HEK293 (cell line): Measurements from ENCODE around the gene PTPN4.

Experiments used
- CTCF ChIA-PET: fragments of 350-600 bp; formaldehyde crosslinking; extraction: SDS; loops from one replicate; lab custom pipeline; 2021; ENCODE audit warnings: antibody characterized with exemption; lab: Yijun Ruan, JAX
- POLR2A ChIA-PET: fragments of 300-600 bp; formaldehyde crosslinking; extraction: SDS; loops from one replicate; lab custom pipeline; 2020; ENCODE audit warnings: antibody characterized with exemption, inconsistent platforms; lab: Yijun Ruan, JAX
- H3K27ac ChIP-seq: fragments of 200-500 bp; sonication (Bioruptor generic); 2 replicates; pipeline ENCODE4 v1.5.1; 2014; ENCODE audit warnings: low read depth, low read length, control low read depth, inconsistent platforms; ENCODE audit errors: extremely low read depth
- H3K36me3 ChIP-seq, 2 experiments: fragments of 200-500 bp in 1 of 2; sonication (Bioruptor generic) in 1 of 2; 1 replicate in 1 of 2; 2 replicates in 1 of 2; pipeline ENCODE4 v1.5.1; 2014 to 2017; ENCODE audit warnings: inconsistent platforms in 2 of 2, low read length in 2 of 2; ENCODE audit not compliant: control insufficient read depth in 2 of 2, insufficient read depth in 1 of 2
- H3K4me1 ChIP-seq: fragments of 200-500 bp; sonication (Bioruptor generic); 2 replicates; pipeline ENCODE4 v1.5.1; 2014; ENCODE audit warnings: mild to moderate bottlenecking, low read length, inconsistent platforms; ENCODE audit not compliant: control insufficient read depth, insufficient read depth
- H3K4me3 ChIP-seq: 2 replicates; pipeline ENCODE4 v1.5.1; 2011; ENCODE audit warnings: low read depth, mild to moderate bottlenecking, control low read depth, low read length, moderate library complexity
- H3K9me3 ChIP-seq: fragments of 200-500 bp; sonication (Bioruptor generic); 2 replicates; pipeline ENCODE4 v1.5.1; 2014; ENCODE audit warnings: low read depth, low read length, inconsistent platforms; ENCODE audit not compliant: control insufficient read depth, insufficient read depth
- PRDM2 ChIP-seq: fragments of 450-650 bp; formaldehyde crosslinking; IDR thresholded peaks from 2 replicates; pipeline ENCODE4 v1.5.1; 2016; ENCODE audit warnings: missing biosample characterization, missing genetic modification characterization, borderline replicate concordance
- ZBTB44 ChIP-seq: fragments of 450-650 bp; IDR thresholded peaks from 2 replicates; pipeline ENCODE4 v1.5.1; 2018; ENCODE audit warnings: missing biosample characterization, mild to moderate bottlenecking, missing genetic modification characterization
- ZFP41 ChIP-seq: fragments of 450-650 bp; formaldehyde crosslinking; IDR thresholded peaks from 2 replicates; pipeline ENCODE4 v1.5.1; 2016; ENCODE audit warnings: missing biosample characterization, missing genetic modification characterization, borderline replicate concordance
- ZFP69B ChIP-seq: fragments of 450-650 bp; formaldehyde crosslinking; IDR thresholded peaks from 2 replicates; pipeline ENCODE4 v1.5.1; 2016; ENCODE audit warnings: missing biosample characterization, missing genetic modification characterization
- ZNF174 ChIP-seq: fragments of 450-650 bp; formaldehyde crosslinking; IDR thresholded peaks from 2 replicates; pipeline ENCODE4 v1.5.0; 2017; ENCODE audit warnings: missing biosample characterization, mild to moderate bottlenecking, missing genetic modification characterization
- ZNF223 ChIP-seq: fragments of 450-650 bp; formaldehyde crosslinking; IDR thresholded peaks from 2 replicates; pipeline ENCODE4 v1.5.1; 2016; ENCODE audit warnings: missing biosample characterization, missing genetic modification characterization
- ZNF23 ChIP-seq: fragments of 450-650 bp; formaldehyde crosslinking; IDR thresholded peaks from 2 replicates; pipeline ENCODE4 v1.5.1; 2016; ENCODE audit warnings: missing biosample characterization, missing genetic modification characterization, borderline replicate concordance
- ZNF24 ChIP-seq: fragments of 450-650 bp; formaldehyde crosslinking; IDR thresholded peaks from 2 replicates; pipeline ENCODE4 v1.5.1; 2016; ENCODE audit warnings: missing biosample characterization, missing genetic modification characterization
- ZNF350 ChIP-seq: fragments of 450-650 bp; formaldehyde crosslinking; IDR thresholded peaks from 2 replicates; pipeline ENCODE4 v1.5.0; 2017; ENCODE audit warnings: missing biosample characterization, mild to moderate bottlenecking, missing genetic modification characterization
- ZNF37A ChIP-seq: fragments of 450-650 bp; IDR thresholded peaks from 2 replicates; pipeline ENCODE4 v1.5.1; 2018; ENCODE audit warnings: missing biosample characterization, missing genetic modification characterization
- ZNF48 ChIP-seq: fragments of 450-650 bp; formaldehyde crosslinking; IDR thresholded peaks from 2 replicates; pipeline ENCODE4 v1.5.1; 2016; ENCODE audit warnings: missing biosample characterization, missing genetic modification characterization
- ZNF518A ChIP-seq: fragments of 450-650 bp; formaldehyde crosslinking; conservative IDR thresholded peaks from 2 replicates; pipeline ENCODE4 v1.5.1; 2016; ENCODE audit warnings: low read depth, missing biosample characterization, missing genetic modification characterization
- ZNF580 ChIP-seq: fragments of 450-650 bp; formaldehyde crosslinking; IDR thresholded peaks from 2 replicates; pipeline ENCODE4 v1.5.1; 2016; ENCODE audit warnings: missing biosample characterization, missing genetic modification characterization
- ZSCAN4 ChIP-seq: fragments of 450-650 bp; formaldehyde crosslinking; IDR thresholded peaks from 2 replicates; pipeline ENCODE4 v1.5.1; 2017; ENCODE audit warnings: missing biosample characterization, missing genetic modification characterization
- TF ChIP-seq, protein P1 (sequence below): fragments of 450-650 bp; formaldehyde crosslinking; IDR thresholded peaks from 2 replicates; pipeline ENCODE4 v1.5.1; 2016; ENCODE audit warnings: missing biosample characterization, missing genetic modification characterization

The PTPN4 gene

DNA sequence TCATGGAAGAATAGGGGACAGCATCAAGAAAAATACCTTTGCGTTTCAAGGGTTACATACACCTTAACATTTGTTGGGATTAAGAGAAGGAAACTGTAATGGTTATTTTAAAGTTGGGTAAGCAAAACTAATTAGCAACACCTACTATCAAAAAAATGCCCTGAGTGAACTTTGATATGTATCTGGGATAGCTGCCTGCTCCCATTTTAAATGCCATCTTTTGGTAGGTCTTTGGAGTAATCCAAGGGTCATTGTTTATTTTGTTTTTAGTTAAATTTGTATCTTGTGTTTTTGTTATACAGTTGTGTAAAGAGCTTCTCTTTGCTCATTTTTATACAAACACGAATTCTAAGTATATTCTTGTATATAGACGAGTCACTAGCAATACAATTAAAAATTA is 9.9 kb downstream of the PTPN4 start:
- Histone ChIP-seq H3K4me3 (no peak overlapping the region), H3K9me3 (no peaks in the 10 kb centered on the region; the same call in 1 of the 2 replicates), H3K4me1 (peaks cover 21% of the 10 kb centered on the region), H3K36me3 (no peaks in the 10 kb centered on the region), H3K27ac (no peak overlapping the region)
- POLR2A ChIA-PET = interaction anchor here (1.5 kb wide), 1 partner anchor 9 kb away, joined by 7 read pairs; no protein-coding TSS in a partner anchor
- CTCF ChIA-PET = interaction anchor here (0.6 to 1.6 kb wide), 5 partner anchors 13 to 406 kb away, joined by 3 to 5 read pairs (median 3); no protein-coding TSS in a partner anchor
- no peak for TF ChIP-seq PRDM2 (tag by site-specific recombination)
- no peak for TF ChIP-seq ZFP69B (tag by site-specific recombination)
- TF ChIP-seq ZNF174 (tag by site-specific recombination) = no peak
- no peak for TF ChIP-seq ZBTB44 (tag by site-specific recombination)
- TF ChIP-seq, protein P1, sequence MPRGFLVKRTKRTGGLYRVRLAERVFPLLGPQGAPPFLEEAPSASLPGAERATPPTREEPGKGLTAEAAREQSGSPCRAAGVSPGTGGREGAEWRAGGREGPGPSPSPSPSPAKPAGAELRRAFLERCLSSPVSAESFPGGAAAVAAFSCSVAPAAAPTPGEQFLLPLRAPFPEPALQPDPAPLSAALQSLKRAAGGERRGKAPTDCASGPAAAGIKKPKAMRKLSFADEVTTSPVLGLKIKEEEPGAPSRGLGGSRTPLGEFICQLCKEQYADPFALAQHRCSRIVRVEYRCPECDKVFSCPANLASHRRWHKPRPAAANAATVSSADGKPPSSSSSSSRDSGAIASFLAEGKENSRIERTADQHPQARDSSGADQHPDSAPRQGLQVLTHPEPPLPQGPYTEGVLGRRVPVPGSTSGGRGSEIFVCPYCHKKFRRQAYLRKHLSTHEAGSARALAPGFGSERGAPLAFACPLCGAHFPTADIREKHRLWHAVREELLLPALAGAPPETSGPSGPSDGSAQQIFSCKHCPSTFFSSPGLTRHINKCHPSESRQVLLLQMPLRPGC (tag by site-specific recombination) = no peak
- TF ChIP-seq ZNF350 (tag by site-specific recombination) = no peak
- no peak for TF ChIP-seq ZFP41
- TF ChIP-seq ZNF23 (tag by site-specific recombination) = no peak
- TF ChIP-seq ZNF48 (tag by site-specific recombination) = no peak
- no peak for TF ChIP-seq ZNF37A (tag by site-specific recombination)
- no peak for TF ChIP-seq ZNF223 (tag by site-specific recombination)
- no peak for TF ChIP-seq ZSCAN4 (tag by site-specific recombination)
- TF ChIP-seq ZNF580 = no peak
- TF ChIP-seq ZNF518A (tag by site-specific recombination) = no peak
- no peak for TF ChIP-seq ZNF24
